GM18505 (cell line): ENCODE data around the gene SIL1.

Experiments used
- ATAC-seq: cut with Tn5 transposase; IDR thresholded peaks from one replicate; pipeline ENCODE4 v1.9.1; 2021; ENCODE audit not compliant: unreplicated experiment
- POLR2A ChIP-seq: IDR thresholded peaks from 4 replicates; pipeline ENCODE4 v1.6.1; 2011; ENCODE audit warnings: borderline replicate concordance; ENCODE audit not compliant: insufficient read depth, insufficient read length; ENCODE audit errors: extremely low read depth

Gene SIL1

GRCh38 chr5:138979684-138980280 lies 218.4 kb downstream of the SIL1 start:
- no peak for TF ChIP-seq POLR2A
- no peak for ATAC-seq

DNA sequence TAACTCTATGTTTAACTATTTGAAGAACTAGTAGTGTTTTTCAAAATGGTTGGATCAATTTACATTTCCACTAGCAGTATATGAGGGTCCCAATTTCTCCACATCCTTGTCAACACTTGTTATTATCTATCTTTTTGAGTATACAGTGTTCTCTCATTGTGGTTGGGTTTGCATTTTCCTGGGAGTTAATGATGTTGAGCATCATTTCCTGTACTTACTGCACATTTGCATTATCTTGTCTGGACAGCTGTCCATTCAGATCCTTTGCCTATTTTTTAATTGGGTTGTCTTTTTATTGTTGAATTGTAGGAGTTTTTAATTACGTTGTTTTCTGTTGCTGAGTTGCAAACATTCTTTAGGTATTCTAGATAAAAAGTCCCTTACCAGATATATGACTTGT lies 219.6 kb downstream of the SIL1 start:
- ATAC-seq: no peak
- TF ChIP-seq POLR2A: no peak

GRCh38 chr5:138978080-138978479 lies 220.1 kb downstream of the SIL1 start:
- no peak for TF ChIP-seq POLR2A
- no peak for ATAC-seq

DNA sequence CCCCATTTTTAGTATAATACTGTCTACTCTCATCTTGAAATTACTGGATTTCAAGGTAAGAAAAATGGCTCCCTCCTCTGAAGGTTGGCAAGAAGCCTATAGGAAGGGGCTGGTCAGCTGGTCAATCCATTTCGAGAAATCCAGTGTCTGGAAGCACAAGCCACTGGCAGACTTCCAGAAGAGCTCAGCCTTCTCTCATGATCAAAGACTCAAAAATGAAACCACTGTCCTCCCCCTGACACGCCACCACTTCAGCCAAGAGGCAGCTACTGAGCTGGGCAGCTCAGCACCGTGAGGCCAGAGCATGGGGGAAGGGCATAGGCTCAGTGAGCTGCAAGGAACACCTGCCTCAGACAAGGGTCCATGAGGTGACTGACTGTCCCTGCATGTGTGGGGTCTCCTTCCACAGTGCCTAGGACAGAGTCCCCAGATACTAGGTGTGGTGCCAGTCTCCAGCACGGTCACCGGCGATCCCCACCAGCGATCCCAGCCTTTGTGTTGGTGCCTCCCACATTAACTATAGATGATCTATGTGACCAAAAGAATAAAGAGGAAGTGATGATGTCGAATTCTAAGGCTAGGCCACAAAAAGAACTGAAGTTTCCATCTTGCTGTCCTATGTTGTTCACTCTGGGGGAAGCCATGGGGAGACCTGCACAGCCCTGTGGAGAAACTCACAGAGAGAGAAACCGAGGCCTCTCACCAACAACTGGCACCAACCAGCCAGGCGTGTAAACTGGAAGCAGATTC lies 222.9 kb downstream of the SIL1 start:
- no peak for ATAC-seq
- TF ChIP-seq POLR2A: no peak

DNA sequence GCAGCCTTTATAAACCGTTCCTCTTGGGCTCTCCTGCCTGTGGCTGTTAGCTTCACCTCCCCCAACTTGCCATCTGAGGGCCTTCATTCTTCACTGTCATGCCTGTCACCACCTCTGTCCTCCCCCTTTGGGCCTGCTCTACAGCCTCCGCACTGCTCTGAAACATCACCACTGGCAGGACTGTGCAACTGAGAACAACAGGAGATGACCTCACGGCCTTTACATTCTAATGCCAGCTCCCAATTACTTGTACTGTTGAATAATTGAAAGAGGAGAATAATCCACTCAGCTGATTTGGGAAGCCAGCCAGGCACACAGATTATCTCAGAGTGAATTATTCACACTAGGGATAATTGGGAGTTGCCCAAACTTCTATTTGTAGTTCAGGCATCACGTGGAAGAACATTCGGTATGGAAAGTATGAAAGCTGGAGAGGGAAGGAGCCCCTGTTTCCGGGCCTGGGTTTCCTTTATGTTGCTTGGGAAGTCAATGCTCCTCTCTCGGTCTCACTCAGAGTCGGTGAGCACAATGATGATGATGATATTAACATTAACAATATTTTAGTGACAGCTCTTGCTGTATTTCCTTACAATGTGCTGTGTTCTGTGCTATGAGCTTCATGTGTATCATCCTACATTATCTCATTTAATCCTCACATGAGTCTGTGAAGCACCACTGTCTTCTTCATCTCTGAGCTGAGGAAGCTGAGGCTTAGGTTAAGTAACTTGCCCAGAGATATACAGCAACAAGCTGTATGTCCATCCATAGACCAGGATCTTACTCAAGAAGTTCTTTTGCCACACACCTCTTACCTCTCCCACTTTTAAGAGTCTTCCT lies 223.7 kb downstream of the SIL1 start:
- ATAC-seq: no peak
- no peak for TF ChIP-seq POLR2A

GRCh38 chr5:138972836-138973235 lies 225.3 kb downstream of the SIL1 start:
- TF ChIP-seq POLR2A: no peak
- ATAC-seq: no peak

DNA sequence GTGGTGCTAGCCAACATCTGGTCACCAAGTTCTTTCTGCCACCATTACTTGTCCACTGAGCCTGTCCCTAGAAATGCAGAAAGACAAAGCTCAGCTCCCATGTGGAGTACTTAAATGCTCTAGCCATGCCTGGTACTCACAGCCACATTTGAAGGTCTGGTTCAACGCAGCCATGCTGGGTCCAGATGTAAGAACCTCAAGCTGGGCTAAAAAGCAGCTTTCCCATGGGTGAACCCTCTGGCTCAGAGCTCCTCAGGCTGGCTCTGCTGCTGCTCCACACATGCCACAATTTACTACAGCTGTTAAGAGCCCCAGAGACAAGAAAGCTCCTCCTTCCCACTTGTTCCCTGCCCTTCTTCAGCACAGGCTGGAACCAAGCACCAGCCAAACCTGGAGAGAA lies 225.9 kb downstream of the SIL1 start:
- no peak for ATAC-seq
- TF ChIP-seq POLR2A: no peak

GRCh38 chr5:138969323-138970002 lies 228.7 kb downstream of the SIL1 start:
- no peak for ATAC-seq
- TF ChIP-seq POLR2A: no peak

GRCh38 chr5:138968601-138969000 lies 229.6 kb downstream of the SIL1 start:
- no peak for ATAC-seq
- no peak for TF ChIP-seq POLR2A

- TF ChIP-seq POLR2A: no peak
- no peak for ATAC-seq
Observed at GRCh38 chr5:138967791-138968448, 230.2 kb downstream of the SIL1 start.

GRCh38 chr5:138966236-138966985 lies 231.8 kb downstream of the SIL1 start:
- ATAC-seq: no peak
- TF ChIP-seq POLR2A: no peak

DNA sequence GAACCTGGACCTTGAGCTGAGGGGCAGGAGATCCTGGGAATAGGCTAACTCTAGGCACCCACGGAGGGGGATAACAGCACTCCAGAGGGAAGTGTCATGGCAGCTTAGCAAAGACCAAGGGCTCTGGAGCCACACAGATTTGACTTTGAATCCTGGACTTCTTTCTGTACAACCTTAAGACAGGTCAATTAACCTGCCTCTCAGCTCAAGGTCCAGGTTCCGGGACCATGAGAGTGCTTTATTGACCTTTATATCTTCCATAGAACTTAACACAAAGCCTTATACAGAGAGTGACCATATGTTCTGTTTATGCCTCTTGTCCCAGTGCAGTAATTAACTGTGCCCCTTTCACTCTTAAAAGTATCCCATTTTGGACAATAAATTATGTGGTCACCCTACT lies 232.5 kb downstream of the SIL1 start:
- ATAC-seq: no peak
- no peak for TF ChIP-seq POLR2A
